GM18867 (cell line): ENCODE results near the gene MEA1.

ENCODE experiments used
- ATAC-seq: cut with Tn5 transposase; IDR thresholded peaks from one replicate; pipeline ENCODE4 v1.9.1; 2021; ENCODE audit warnings: mild to moderate bottlenecking, moderate library complexity; ENCODE audit not compliant: unreplicated experiment

Gene MEA1

GRCh38 chr6:42978487-42978838 is 35.3 kb downstream of the MEA1 start:
- ATAC-seq = no peak

- ATAC-seq = no peak
Observed at GRCh38 chr6:42974919-42975505, 38.7 kb downstream of the MEA1 start.

GRCh38 chr6:42973926-42974325 is 39.8 kb downstream of the MEA1 start:
- ATAC-seq = no peak

- no peak for ATAC-seq
Observed at GRCh38 chr6:42971746-42972327, 41.9 kb downstream of the MEA1 start.

GRCh38 chr6:42970871-42971612 is 42.7 kb downstream of the MEA1 start:
- no peak for ATAC-seq

- no peak for ATAC-seq
Observed at GRCh38 chr6:42969934-42970333, 43.8 kb downstream of the MEA1 start.

- ATAC-seq = no peak
Observed at GRCh38 chr6:42969431-42969830, 44.3 kb downstream of the MEA1 start.

- ATAC-seq = no peak
Observed at GRCh38 chr6:42968783-42969182, 45.0 kb downstream of the MEA1 start.

- no peak for ATAC-seq
Observed at GRCh38 chr6:42968126-42968701, 45.5 kb downstream of the MEA1 start.

- no peak for ATAC-seq
Observed at GRCh38 chr6:42967228-42967627, 46.5 kb downstream of the MEA1 start.

- no peak for ATAC-seq
Observed at GRCh38 chr6:42966571-42966970, 47.2 kb downstream of the MEA1 start.

GRCh38 chr6:42963855-42964605 is 49.7 kb downstream of the MEA1 start:
- no peak for ATAC-seq

- no peak for ATAC-seq
Observed at GRCh38 chr6:42963179-42963854, 50.4 kb downstream of the MEA1 start.

GRCh38 chr6:42962502-42963178 is 51.1 kb downstream of the MEA1 start:
- no peak for ATAC-seq

- no peak for ATAC-seq
Observed at GRCh38 chr6:42962096-42962495, 51.6 kb downstream of the MEA1 start.
